HUDEP-2 (cell line): Measurements from ENCODE around the gene SLC10A3.
A peak's percentile ranks its signal among the peaks of the same experiment; 100 is the strongest.

Experiments used
- DNase-seq, 76 experiments: peaks; one replicate each; lab custom pipeline; 2025; ENCODE audit not compliant: unreplicated experiment in 76 of 76; lab: John Stamatoyannopoulos, UW

SLC10A3 gene

DNA sequence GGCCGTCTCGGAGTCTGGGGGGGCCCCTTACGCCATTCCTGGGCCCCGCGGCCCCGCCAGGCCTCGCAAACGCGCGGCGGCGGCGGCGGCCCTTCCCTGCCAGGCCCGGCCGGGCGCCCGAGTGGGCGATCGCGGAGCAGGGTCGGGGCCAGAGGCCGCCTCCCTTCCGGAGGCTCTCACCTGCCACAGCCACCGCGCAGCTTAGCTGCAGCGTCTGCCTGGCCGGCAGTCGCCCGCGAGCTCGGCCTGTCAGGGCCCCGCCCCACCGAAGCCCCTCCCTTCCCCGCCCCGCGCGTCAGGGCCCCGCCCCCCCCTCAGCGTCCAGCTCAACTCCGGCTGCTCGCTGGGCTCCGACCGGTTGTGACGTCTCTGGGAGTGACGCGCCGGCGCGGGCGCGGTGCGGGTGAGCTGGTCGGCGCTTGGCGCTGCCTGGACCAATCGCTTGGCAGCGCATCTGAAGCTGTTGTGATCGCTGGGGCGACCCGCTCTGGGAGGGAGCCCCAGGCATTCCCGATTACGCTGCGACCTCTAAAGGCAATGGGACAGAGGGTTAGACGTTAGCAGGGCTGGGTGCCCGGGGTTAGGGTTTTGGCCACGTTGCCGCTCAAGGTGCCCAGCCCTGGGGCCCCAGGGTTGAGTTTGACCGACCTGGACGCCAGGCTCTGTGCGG, at the start of gene SLC10A3:
Gene SLC10A3 (minus strand): TSS at position 216 of the 670 bp plus-strand sequence. CDS start 1,689 bp downstream, outside the sequence.
- DNase-seq: peak in 74 of 76 experiments; percentile 37 to 94 (median 86)

- no peak for DNase-seq
Measured at GRCh38 chrX:154539077-154539476, 48.6 kb upstream of the SLC10A3 start.

GRCh38 chrX:154535892-154536291, 45.5 kb upstream of the SLC10A3 start:
- DNase-seq: no peak

DNA sequence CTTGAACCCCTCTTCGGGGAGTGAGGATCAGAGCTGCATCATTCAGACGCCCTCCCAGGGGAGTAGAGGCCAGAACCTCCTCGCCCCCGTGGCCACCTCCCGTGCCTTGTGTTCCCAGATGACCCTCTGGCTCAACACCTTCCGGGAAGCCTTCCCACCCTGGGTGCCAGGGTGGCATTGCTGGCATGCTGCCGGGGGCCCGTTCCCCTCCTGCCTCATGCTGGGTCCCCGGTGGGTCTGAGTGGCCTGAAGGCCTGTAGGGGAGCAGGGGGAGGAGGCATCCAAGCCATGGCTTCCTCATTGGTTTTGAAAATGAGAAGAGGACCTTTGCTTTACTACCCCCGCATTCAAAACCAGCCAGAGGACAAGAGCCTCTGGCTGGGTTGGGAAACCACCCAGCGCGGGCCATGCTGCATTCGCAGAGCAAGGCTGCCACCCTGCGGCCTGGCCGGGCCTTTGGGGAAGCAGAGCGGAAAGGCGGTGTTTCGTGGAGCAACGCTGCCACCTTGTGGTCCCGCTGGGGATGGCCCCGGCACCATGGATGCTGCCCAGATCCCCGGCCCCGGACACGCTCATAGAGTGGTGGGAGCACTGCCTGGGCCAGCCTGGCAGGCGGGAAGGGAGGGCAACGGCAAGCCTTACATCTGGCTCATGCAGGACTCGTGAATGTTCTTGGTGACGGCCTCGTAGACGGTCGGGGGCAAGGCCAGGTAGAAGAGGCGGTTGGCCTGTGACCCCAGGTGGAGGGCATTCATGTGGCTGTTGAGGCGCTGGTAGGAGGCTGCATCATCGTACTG, 44.3 kb upstream of the SLC10A3 start:
- peak in 71 of 76 experiments; percentile 2 to 83 (median 64) for DNase-seq

- DNase-seq: no peak
Measured at GRCh38 chrX:154532690-154533089, 42.3 kb upstream of the SLC10A3 start.

DNA sequence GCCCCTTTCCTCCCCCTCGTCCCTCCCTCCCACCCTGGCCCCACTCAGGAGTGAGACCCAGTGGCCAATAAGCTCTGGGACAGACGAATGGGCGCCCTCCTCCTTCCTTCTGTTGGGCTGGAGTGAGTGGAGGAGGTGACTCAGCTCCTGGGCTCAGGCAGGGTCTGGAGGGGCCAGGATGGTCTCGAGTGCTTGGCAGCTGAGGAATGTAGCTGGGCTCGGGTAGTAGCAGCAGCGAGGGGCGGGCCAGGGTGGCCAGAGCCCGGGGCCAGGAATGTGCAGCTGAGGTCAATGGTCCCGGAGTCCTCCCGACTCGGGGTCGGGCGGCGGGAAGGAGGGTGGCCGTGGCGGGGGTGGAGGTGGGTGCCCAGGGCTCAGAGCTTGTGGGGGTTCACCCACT, 41.2 kb upstream of the SLC10A3 start:
- no peak for DNase-seq

GRCh38 chrX:154530286-154530685, 39.9 kb upstream of the SLC10A3 start:
- no peak for DNase-seq

DNA sequence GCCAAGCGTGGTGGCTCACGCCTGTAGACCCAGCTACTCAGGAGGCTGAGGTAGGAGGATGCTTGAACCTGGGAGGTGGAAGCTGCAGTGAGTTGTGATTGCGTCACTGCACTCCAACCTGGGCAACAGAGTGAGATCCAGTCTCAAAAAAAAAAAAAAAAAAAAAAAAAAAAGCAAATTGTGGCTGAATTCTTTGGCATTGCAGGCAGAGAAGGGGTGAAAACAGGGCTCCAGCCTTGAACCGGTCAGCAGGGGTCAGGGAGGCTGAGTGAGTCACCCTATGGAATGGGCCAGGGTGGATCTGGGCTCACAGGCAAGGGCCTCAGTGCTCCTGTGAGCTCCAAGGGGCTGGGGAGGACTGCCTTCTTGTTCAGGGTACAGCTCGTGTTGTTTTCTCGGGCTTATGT, 38.8 kb upstream of the SLC10A3 start:
- no peak for DNase-seq

- DNase-seq: peak in 71 of 76 experiments; percentile 1 to 75 (median 45)
Measured at GRCh38 chrX:154526901-154527675, 36.7 kb upstream of the SLC10A3 start.

- DNase-seq: no peak
Measured at GRCh38 chrX:154525606-154526490, 35.4 kb upstream of the SLC10A3 start.

DNA sequence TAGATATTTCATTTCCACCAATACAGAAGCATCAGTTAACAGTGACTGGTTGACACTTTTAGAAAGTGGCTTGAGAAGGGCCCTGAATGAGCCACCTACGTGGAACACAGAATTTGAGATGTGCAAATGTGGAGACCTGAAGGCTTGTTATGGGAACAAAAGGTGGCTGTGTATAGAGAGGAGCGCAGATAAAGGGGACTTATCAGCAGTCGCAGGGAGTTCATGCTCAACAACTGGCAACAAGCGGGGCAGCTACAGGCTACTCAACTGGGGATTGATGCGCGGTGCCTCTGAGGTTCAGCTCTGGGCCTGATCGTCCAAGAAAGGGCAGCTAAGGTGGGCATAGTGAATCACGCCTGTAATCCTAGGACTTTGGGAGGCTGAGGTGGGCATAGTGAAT, 29.0 kb upstream of the SLC10A3 start:
- DNase-seq: peak in 31 of 76 experiments; percentile 0 to 49 (median 15)

- DNase-seq: no peak
Measured at GRCh38 chrX:154517101-154517781, 26.8 kb upstream of the SLC10A3 start.

GRCh38 chrX:154516656-154517100, 26.2 kb upstream of the SLC10A3 start:
- DNase-seq: peak in 1 of 76 experiments; percentile 25

- peak in 73 of 76 experiments; percentile 30 to 94 (median 84) for DNase-seq
Measured at GRCh38 chrX:154515966-154516655, 25.7 kb upstream of the SLC10A3 start, which contains the start of gene FAM3A. Gene FAM3A (minus strand): TSS chrX:154516232. CDS start chrX:154515772, 460 bp downstream.

GRCh38 chrX:154515090-154515965, 24.9 kb upstream of the SLC10A3 start:
- peak in 4 of 76 experiments; percentile 4 to 26 (median 15) for DNase-seq

GRCh38 chrX:154513716-154514115, 23.3 kb upstream of the SLC10A3 start:
- DNase-seq: no peak

DNA sequence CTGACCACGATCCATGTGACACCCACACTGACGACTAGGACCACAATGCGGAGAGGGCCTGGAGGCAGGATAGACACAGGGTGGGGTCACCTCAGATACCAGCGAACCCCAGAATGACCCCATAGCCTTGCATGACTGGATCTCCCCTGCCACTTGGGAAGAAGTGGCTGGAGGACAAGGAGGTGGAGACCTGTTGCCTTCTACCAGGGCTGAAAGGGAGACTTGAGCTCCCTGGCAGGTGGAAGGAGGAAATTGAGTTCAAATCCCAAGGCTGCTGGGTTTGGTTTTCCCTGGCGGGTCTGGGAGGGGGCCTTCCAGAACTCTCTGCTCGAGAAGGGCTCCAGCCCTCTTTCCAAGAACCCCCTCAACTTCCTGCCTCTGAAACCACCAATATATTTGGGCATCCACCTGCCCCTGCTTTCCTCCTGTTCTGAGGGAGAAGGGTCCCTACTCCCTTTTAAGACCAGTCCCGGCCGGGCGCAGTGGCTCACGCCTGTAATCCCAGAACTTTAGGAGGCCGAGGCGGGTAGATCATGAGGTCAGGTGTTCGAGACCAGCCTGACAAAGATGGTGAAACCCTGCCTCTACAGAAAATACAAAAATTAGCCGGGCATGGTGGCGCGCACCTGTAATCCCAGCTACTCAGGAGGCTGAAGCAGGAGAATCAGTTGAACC, 22.6 kb upstream of the SLC10A3 start:
- no peak for DNase-seq
